SK-N-SH treated with all-trans-retinoic acid at 6 μM for 48 hours (cell line): Measurements from ENCODE around the gene SYK.

Experiments
- ESRRG ChIP-seq: fragments of 250-450 bp; sonication (Bioruptor Pico); IDR thresholded peaks from 2 replicates; pipeline ENCODE4 v1.6.1; 2021; ENCODE audit warnings: mild to moderate bottlenecking
- RARB ChIP-seq: fragments of 250-450 bp; sonication (Bioruptor Pico); IDR thresholded peaks from 2 replicates; pipeline ENCODE4 v1.8.0; 2021; ENCODE audit warnings: mild to moderate bottlenecking, moderate library complexity
- TCF4 ChIP-seq: fragments of 250-450 bp; sonication (Bioruptor Pico); IDR thresholded peaks from 2 replicates; pipeline ENCODE4 v1.8.0; 2021; ENCODE audit warnings: mild to moderate bottlenecking, moderate library complexity, borderline replicate concordance
- TF ChIP-seq, protein P1 (sequence below): fragments of 250-450 bp; sonication (Bioruptor Pico); IDR thresholded peaks from 2 replicates; pipeline ENCODE4 v1.8.0; 2020; ENCODE audit warnings: mild to moderate bottlenecking, moderate library complexity, borderline replicate concordance
- TF ChIP-seq, protein P2 (sequence below): fragments of 250-450 bp; sonication (Bioruptor Pico); IDR thresholded peaks from 2 replicates; pipeline ENCODE4 v1.8.0; 2021; ENCODE audit warnings: low read depth, mild to moderate bottlenecking, moderate library complexity, borderline replicate concordance

- TF ChIP-seq, protein P1, sequence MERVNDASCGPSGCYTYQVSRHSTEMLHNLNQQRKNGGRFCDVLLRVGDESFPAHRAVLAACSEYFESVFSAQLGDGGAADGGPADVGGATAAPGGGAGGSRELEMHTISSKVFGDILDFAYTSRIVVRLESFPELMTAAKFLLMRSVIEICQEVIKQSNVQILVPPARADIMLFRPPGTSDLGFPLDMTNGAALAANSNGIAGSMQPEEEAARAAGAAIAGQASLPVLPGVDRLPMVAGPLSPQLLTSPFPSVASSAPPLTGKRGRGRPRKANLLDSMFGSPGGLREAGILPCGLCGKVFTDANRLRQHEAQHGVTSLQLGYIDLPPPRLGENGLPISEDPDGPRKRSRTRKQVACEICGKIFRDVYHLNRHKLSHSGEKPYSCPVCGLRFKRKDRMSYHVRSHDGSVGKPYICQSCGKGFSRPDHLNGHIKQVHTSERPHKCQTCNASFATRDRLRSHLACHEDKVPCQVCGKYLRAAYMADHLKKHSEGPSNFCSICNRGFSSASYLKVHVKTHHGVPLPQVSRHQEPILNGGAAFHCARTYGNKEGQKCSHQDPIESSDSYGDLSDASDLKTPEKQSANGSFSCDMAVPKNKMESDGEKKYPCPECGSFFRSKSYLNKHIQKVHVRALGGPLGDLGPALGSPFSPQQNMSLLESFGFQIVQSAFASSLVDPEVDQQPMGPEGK (CRISPR knock-in tag), result no peak
- TF ChIP-seq RARB (CRISPR knock-in tag), result no peak
- TF ChIP-seq ESRRG, result no peak
- TF ChIP-seq, protein P2, sequence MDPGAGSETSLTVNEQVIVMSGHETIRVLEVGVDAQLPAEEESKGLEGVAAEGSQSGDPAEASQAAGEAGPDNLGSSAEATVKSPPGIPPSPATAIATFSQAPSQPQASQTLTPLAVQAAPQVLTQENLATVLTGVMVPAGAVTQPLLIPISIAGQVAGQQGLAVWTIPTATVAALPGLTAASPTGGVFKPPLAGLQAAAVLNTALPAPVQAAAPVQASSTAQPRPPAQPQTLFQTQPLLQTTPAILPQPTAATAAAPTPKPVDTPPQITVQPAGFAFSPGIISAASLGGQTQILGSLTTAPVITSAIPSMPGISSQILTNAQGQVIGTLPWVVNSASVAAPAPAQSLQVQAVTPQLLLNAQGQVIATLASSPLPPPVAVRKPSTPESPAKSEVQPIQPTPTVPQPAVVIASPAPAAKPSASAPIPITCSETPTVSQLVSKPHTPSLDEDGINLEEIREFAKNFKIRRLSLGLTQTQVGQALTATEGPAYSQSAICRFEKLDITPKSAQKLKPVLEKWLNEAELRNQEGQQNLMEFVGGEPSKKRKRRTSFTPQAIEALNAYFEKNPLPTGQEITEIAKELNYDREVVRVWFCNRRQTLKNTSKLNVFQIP, result no peak
- TF ChIP-seq TCF4 (CRISPR knock-in tag), result no peak
Observed at GRCh38 chr9:90803860-90804593, 2.4 kb downstream of the SYK start.
